HG03139 (cell line): ENCODE measurements around the gene RNF17.

Source experiments
- ATAC-seq: cut with Tn5 transposase; IDR thresholded peaks from one replicate; pipeline ENCODE4 v1.9.1; 2021; ENCODE audit not compliant: unreplicated experiment

The RNF17 gene

GRCh38 chr13:24851546-24851945, 87.6 kb downstream of the RNF17 start:
- no peak for ATAC-seq

- no peak for ATAC-seq
These were observed 90.3 kb downstream of the RNF17 start for GRCh38 chr13:24854311-24854710.

- ATAC-seq, result no peak
These were observed 95.0 kb downstream of the RNF17 start for GRCh38 chr13:24858953-24859352.

- no peak for ATAC-seq
These were observed 96.8 kb downstream of the RNF17 start for GRCh38 chr13:24860770-24861169.

DNA sequence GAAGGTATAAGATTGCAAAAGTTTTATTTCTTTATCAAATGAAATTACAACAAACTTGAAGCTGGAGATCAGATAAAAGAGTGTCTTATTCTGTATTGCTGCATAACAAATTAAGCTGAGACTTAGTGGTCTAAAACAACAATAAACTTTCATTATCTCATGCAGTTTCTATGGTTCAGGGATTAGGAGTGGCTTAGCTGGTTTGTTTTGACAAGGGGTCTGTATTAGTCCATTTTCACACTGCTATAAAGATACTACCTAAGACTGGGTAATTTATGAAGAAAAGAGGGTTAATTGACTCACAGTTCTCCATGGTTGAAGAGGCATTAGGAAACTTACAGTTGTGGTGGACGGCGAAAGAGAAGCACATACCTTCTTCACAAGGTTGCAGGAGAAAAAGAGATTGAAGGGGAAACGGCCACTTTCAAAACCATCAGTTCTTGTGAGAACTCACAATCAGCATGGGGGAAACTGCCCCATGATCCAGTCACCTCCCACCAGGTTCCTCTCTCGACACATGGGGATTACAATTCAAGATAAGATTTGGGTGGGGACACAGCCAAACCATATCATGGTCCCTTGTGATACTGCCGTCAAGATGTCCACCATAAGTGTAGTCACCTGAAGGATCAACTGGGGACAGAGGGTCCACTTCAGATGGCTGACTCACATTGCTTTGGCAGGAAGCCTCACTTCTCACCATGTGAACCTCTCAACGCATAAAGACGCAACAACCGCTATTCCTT, 97.8 kb downstream of the RNF17 start:
- ATAC-seq, result no peak

- ATAC-seq, result no peak
These were observed 100.0 kb downstream of the RNF17 start for GRCh38 chr13:24863748-24864540.

GRCh38 chr13:24864579-24864978, 100.6 kb downstream of the RNF17 start:
- no peak for ATAC-seq

GRCh38 chr13:24865163-24865953, 101.4 kb downstream of the RNF17 start:
- ATAC-seq, result no peak

DNA sequence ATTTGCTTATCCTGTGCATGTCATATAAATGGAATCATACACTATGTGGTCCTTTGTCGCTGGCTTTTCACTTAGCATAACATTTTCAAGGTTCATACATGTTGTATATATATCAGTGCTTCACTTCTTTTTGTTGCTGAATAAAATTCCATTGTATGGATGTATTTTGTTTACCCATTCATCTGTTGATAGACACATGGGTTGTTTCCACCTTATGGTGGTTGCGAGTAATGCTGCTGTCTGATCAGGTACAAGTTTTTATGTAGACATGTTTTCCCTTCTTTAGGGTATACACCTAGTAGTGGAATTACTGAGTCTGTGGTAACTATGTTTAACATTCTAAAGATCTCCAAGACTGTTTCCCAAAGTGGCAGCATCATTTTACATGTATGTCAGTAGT, 102.5 kb downstream of the RNF17 start:
- no peak for ATAC-seq

DNA sequence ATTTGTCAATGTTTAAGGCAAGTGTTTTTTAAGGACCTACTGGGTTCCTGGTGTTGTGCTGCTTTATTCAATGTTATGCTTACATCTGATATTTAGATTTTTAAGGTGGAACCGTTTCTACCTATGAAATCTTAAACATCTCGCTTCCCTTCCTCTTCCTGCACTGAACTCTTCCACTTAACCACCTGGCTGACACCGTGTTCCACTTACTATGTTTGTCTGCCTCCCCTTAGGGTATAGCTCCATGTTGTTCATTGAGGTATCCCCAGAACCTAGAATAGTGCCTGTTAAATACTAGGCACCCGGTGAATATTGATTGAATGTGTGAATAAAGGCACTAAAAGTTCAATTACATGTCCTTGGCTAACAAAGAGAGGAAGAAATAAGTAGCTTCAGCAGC, 104.9 kb downstream of the RNF17 start:
- no peak for ATAC-seq

GRCh38 chr13:24870380-24870760, 106.4 kb downstream of the RNF17 start:
- no peak for ATAC-seq

- ATAC-seq, result no peak
These were observed 111.6 kb downstream of the RNF17 start for GRCh38 chr13:24875566-24875965.

DNA sequence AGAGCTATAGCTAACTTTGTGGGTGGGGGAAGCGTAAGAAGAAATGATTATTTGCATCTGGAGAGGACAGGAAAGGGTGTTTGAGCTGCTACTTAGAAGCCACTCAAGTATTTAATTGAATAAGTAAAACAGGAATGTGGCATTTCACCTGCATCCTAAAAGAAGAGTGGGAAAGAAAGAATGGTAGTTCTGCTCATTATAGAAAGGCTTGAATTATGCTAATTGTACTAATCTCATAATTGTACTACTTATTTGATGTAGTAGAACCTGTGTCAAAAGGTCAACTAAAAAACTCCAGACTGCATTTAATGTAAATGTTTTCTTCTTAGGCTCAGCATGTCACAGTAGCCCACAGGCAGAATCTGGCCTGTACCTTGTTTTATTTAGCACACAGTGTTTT, 113.6 kb downstream of the RNF17 start:
- ATAC-seq, result no peak

GRCh38 chr13:24878340-24878739, 114.4 kb downstream of the RNF17 start:
- no peak for ATAC-seq

GRCh38 chr13:24882665-24883064, 118.7 kb downstream of the RNF17 start:
- no peak for ATAC-seq

DNA sequence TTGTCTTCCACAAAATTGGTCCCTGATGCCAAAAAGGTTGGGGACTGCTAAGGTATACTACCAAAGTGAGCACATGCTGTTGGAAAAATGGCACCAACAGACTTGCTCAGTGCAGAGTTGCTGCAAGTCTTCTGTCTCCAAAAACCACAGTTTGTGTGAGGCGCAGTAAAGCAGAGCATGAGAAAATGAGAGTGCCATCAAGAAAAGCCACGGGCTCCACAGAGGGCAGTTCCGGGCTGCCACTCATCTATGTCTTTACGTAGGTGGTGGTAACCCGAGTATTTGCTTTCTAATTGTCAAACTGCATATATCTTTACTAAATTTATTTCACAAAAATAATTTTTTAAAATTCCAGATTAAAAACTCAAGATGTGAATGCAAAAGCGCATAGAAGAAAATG, 123.8 kb downstream of the RNF17 start:
- ATAC-seq, result no peak

GRCh38 chr13:24888291-24888931, 124.4 kb downstream of the RNF17 start:
- no peak for ATAC-seq

DNA sequence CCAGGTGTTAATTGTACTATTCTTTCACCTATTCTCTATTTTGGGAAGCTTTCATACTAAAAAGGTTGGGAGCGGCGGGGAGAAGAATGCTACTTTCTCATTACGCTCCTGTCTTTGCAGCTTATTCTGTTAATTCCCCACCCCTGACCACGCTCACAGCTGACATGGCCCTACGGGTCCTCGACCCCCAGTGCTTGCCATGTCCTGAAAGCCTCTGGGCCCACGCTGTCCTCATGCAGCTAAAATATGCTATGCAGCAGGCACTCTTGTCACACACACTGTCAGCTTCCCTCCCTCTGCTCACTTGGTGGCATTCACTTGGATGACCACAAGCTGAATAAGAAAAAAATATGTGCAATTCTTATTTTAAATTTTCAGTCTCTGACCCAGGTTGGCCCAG, 126.3 kb downstream of the RNF17 start:
- no peak for ATAC-seq

DNA sequence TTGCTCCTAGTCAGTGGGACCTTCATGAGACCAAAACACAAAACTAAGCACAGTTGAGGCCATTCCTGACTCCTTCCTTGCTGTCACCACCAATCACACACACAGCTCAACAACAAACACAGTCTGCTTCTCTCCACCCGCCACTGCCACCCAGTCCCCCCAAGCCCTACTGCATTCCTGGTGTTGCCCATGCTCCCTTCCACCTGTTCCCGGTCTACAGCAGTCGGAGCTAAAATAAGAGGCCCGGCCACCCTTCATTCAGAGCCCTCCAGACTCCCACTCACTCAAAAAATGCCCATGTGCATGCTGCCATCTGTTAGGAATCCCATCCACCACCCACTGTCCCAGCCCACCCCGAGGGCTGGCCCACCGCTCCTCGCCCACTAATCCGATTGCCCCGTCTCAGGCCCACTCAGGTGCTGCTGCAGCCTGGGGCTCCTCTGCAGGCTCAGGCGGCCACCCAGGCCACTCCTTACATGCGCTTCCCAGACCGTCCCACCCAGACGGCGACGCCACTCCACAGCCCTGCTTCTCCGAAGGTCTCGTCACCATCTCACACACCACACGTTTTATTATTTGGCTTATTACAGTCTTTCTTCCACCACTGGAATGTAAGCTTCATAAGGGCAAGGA, 127.6 kb downstream of the RNF17 start:
- ATAC-seq, result no peak

DNA sequence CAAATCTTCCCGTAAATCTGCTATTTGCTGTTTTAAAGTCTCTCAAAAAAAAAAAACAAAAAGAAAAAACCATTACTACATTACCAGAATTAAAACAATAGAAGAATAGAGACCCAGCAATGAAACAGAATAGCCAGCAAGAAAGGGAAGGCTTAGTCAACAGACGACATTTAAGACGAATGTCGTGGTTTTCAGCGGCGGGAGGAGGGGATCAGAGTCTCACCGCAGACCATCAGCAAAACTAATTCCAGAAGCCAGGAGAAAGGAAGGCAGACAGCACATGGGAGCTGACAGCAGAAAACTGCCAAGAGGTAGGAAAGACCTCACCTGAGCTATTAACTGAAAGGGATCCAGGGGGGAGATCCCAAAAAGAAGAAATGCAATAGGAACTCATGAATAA, 128.9 kb downstream of the RNF17 start:
- no peak for ATAC-seq

- ATAC-seq, result no peak
These were observed 129.9 kb downstream of the RNF17 start for GRCh38 chr13:24893863-24894262.
